ENCODE results near the gene LILRB4.

- TF ChIP-seq CTCF (IDR thresholded peaks at IDR 0.05 in 2 of 3, conservative IDR thresholded peaks at IDR 0.05 in 1 of 3; ENCODE audit: borderline replicate concordance in 1 of 3, insufficient read depth in 1 of 3, low read depth in 2 of 3, low read length in 2 of 3) (no peak), MAX (IDR thresholded peaks at IDR 0.05) (no peak), POLR2A (IDR thresholded peaks at IDR 0.05; ENCODE audit: borderline replicate concordance, extremely low read depth, insufficient read depth, insufficient read length) (no peak), YY1 (IDR thresholded peaks at IDR 0.05; ENCODE audit: extremely low read depth, insufficient replicate concordance, low read depth, low read length) (no peak), REST (IDR thresholded peaks at IDR 0.05; ENCODE audit: low read depth) (no peak), EZH2 (IDR thresholded peaks at IDR 0.05) (no peak), POLR2AphosphoS5 (IDR thresholded peaks at IDR 0.05; ENCODE audit: low read depth, low read length) (no peak), ZNF274 (IDR thresholded peaks at IDR 0.05; ENCODE audit: low read depth, low read length) (no peak), JUND (IDR thresholded peaks at IDR 0.05) (no peak), RAD21 (IDR thresholded peaks at IDR 0.05; ENCODE audit: low read depth) (no peak), SRF (IDR thresholded peaks at IDR 0.05; ENCODE audit: low read depth) (no peak), EZH2phosphoT487 (IDR thresholded peaks at IDR 0.05; ENCODE audit: borderline replicate concordance) (no peak), ZFX (IDR thresholded peaks at IDR 0.05) (no peak)
Measured at GRCh38 chr19:54665530-54665929, 2.7 kb downstream of the LILRB4 start.

Measured in HCT116 (cell line).